GM23248 (cell line): ENCODE measurements around the gene AMD1. TPM values are rescaled to one million over a fixed set of nuclear protein-coding genes. Genes with fewer than 3 reads are reported as not detected.
A peak's percentile ranks its signal among the peaks of the same experiment; 100 is the strongest.
"Not testable (repeated sequence)": the region's sequence is repeated elsewhere in the genome, so short reads cannot be mapped to it uniquely, and the experiment has no call there.

Experiments
- DNase-seq: peaks from one replicate; pipeline ENCODE4 v3.0.0-alpha.2; 2015
- H2AFZ ChIP-seq: fragments of 200-600 bp; sonication (generic); 2 replicates; pipeline ENCODE4 v1.6.1; 2016; ENCODE audit warnings: antibody characterized with exemption
- H3F3A ChIP-seq: fragments of 200-600 bp; sonication (generic); 2 replicates; pipeline ENCODE4 v1.6.1; 2016; ENCODE audit warnings: mild to moderate bottlenecking, antibody characterized with exemption, mixed run types; ENCODE audit not compliant: insufficient read depth
- H3K27ac ChIP-seq: fragments of 200-600 bp; sonication (generic); 2 replicates; pipeline ENCODE4 v1.5.1; 2016; ENCODE audit warnings: mild to moderate bottlenecking
- H3K27me3 ChIP-seq: fragments of 200-600 bp; sonication (generic); replicated peaks from 2 replicates; pipeline ENCODE4 v1.6.1; 2016; ENCODE audit warnings: mild to moderate bottlenecking; ENCODE audit not compliant: insufficient read depth
- H3K36me3 ChIP-seq: fragments of 200-600 bp; sonication (generic); 2 replicates; pipeline ENCODE4 v1.6.1; 2016; ENCODE audit warnings: low read depth, mild to moderate bottlenecking
- H3K4me1 ChIP-seq: fragments of 200-600 bp; sonication (generic); 2 replicates; pipeline ENCODE4 v1.6.1; 2016; ENCODE audit warnings: mild to moderate bottlenecking; ENCODE audit not compliant: insufficient read depth
- H3K4me2 ChIP-seq: fragments of 200-600 bp; sonication (generic); one replicate; pipeline ENCODE4 v1.6.1; 2016; ENCODE audit warnings: mild to moderate bottlenecking; ENCODE audit not compliant: unreplicated experiment
- H3K4me3 ChIP-seq: fragments of 200-600 bp; sonication (generic); 2 replicates; pipeline ENCODE4 v1.5.1; 2016; ENCODE audit warnings: mild to moderate bottlenecking
- H3K79me2 ChIP-seq: fragments of 200-600 bp; sonication (generic); 2 replicates; pipeline ENCODE4 v1.6.1; 2016; ENCODE audit warnings: mild to moderate bottlenecking; ENCODE audit not compliant: insufficient read depth
- H3K9ac ChIP-seq: fragments of 200-600 bp; sonication (generic); 2 replicates; pipeline ENCODE4 v1.6.1; 2016; ENCODE audit warnings: mild to moderate bottlenecking
- H3K9me2 ChIP-seq: fragments of 200-600 bp; sonication (generic); 2 replicates; pipeline ENCODE4 v1.6.1; 2016; ENCODE audit warnings: mixed run types, mild to moderate bottlenecking, moderate library complexity; ENCODE audit not compliant: insufficient read depth
- H3K9me3 ChIP-seq: fragments of 200-600 bp; sonication (generic); one replicate; pipeline ENCODE4 v1.6.1; 2017; ENCODE audit warnings: low read depth
- H4K20me1 ChIP-seq: fragments of 200-600 bp; sonication (generic); 2 replicates; pipeline ENCODE4 v1.6.0; 2016; ENCODE audit not compliant: insufficient read depth
- EZH2 ChIP-seq: fragments of 200-600 bp; sonication (generic); IDR thresholded peaks from 2 replicates; pipeline ENCODE4 v1.6.1; 2018; ENCODE audit warnings: antibody characterized with exemption, mild to moderate bottlenecking; ENCODE audit not compliant: insufficient read depth, poor library complexity, severe bottlenecking
- EZH2phosphoT487 ChIP-seq: fragments of 200-600 bp; sonication (generic); IDR thresholded peaks from 2 replicates; pipeline ENCODE4 v1.6.1; 2018; ENCODE audit warnings: antibody characterized with exemption, moderate library complexity, mild to moderate bottlenecking, low read depth; ENCODE audit not compliant: insufficient read depth
- WGBS, 2 experiments: methylation state at CpG; one replicate each; pipeline ENCODE4 v1.1.6; 2015 to 2017; ENCODE audit warnings: low lambda C conversion rate in 2 of 2, low coverage in 1 of 2; ENCODE audit errors: missing lambda C conversion rate in 2 of 2; 5-methylcytosine and 5-hydroxymethylcytosine counted together
- in situ Hi-C: fragments of 300-500 bp; cut with MboI; formaldehyde crosslinking; loops from 2 replicates; pipeline ENCODE4 v1.15.0; 2020
- polyA plus RNA-seq: library from polyadenylated mRNA; unstranded; fragments of >200 nt; fragmentation: Nextera tagmentation; extraction: Ambion mirVana; gene quantifications from 2 replicates; pipeline ENCODE4 v1.2.1, GENCODE V29; 2016
- total RNA-seq: library from RNA; depleted of rRNA; stranded (reverse); fragments of >200 nt; shearing (Covaris generic); gene quantifications from 2 replicates; pipeline ENCODE4 v1.2.3, GENCODE V29; 2014

AMD1 gene
- total and polyA plus RNA-seq, 2 experiments from 2014 or later = 39.9 to 63.8 TPM

DNA sequence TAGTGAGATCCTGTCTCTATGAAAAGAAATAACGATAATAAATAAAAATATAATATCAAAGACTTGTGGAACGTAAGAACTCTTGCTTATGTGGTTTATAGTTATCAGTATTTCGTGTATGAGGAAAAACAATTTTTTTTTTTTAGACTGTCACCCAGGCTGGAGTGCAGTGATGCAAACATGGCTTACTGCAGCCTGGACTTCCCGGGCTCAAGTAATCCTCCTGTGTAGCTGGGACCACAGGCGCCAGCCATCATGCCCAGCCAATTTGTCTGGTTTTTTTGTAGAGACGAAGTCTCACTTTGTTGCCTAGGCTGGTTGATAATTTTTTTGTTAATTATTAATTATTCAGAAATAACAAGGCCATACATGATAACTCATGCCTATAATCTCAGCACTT is 40.8 kb upstream of the AMD1 start:
- Histone ChIP-seq H4K20me1 (no peaks in the 10 kb centered on the region), H3K9ac (no peak overlapping the region), H2AFZ (no peak overlapping the region), H3K79me2 (no peaks in the 10 kb centered on the region), H3K27me3 (no peaks in the 10 kb centered on the region), H3K36me3 (no peaks in the 10 kb centered on the region), H3K27ac (no peak overlapping the region), H3K4me3 (no peak overlapping the region), H3F3A (no peaks in the 10 kb centered on the region), H3K9me2 (no peaks in the 10 kb centered on the region), H3K4me2 (no peak overlapping the region), H3K4me1 (no peaks in the 10 kb centered on the region), H3K9me3 (no peaks in the 10 kb centered on the region)
- in situ Hi-C loops = no loop called here
- no peak for DNase-seq
- TF ChIP-seq EZH2phosphoT487 (no peak), EZH2 (no peak)
- WGBS, 2 experiments = 92 to 93% methylated on average over 6 of the region's 6 CpGs

DNA sequence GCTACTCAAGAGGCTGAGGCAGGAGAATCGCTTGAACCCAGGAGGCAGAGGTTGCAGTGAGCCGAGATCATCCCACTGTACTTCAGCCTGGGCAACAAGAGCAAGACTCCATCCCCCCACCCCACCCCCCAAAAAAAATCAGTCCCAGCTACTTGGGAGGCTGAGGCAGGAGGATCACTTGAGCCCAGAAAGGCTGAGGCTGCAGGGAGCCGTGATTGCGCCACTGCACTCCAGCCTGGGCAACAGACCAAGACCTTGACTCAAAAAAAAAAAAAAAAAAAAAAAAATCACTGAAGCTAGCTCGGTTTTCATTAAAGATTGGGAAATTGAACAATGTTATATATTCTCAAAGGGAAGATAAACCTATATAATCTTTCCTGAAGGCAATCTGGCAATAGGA is 38.8 kb upstream of the AMD1 start:
- H3K9me3 ChIP-seq, H4K20me1 ChIP-seq, H2AFZ ChIP-seq, H3K27me3 ChIP-seq, H3K9ac ChIP-seq, H3K9me2 ChIP-seq, H3K27ac ChIP-seq, H3K4me2 ChIP-seq, H3F3A ChIP-seq, DNase-seq, H3K36me3 ChIP-seq, H3K79me2 ChIP-seq, H3K4me3 ChIP-seq, in situ Hi-C loops, H3K4me1 ChIP-seq: not testable (repeated sequence)
- WGBS, 2 experiments = 63 to 67% methylated on average over 5 of the region's 5 CpGs

DNA sequence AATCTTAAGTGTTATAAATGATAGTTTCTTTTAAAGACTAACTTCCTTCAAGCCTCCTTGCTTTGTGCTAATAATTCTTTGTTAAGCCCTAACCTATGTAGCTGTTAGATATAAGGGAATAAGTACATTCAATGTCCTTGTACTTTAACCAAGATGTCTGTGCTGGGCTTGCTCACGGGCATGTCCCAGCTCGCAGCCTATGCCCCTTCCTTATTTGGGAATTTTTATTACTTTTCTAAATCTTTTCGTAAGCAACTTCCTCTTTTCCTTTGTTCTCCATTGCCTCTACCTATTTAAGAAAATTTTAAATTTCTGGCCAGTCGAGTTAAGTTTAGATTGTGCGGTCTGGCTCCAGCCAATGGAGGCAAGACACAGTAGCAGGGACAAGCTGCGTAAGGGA is 33.3 kb upstream of the AMD1 start:
- no peaks in the 10 kb centered on the region for H3F3A ChIP-seq
- H3K4me2 ChIP-seq = no peak overlapping the region
- no peaks in the 10 kb centered on the region for H3K79me2 ChIP-seq
- H3K4me1 ChIP-seq = no peaks in the 10 kb centered on the region
- no peak for DNase-seq
- H3K36me3 ChIP-seq = no peaks in the 10 kb centered on the region
- no peak overlapping the region for H3K27ac ChIP-seq
- no peak overlapping the region for H3K4me3 ChIP-seq
- WGBS, 2 experiments = 87 to 88% methylated on average over 6 of the region's 6 CpGs
- H3K9ac ChIP-seq = no peak overlapping the region
- H2AFZ ChIP-seq = no peak overlapping the region
- no peaks in the 10 kb centered on the region for H3K9me2 ChIP-seq
- no peaks in the 10 kb centered on the region for H3K27me3 ChIP-seq
- in situ Hi-C loops = no loop called here
- H4K20me1 ChIP-seq = no peaks in the 10 kb centered on the region
- no peaks in the 10 kb centered on the region for H3K9me3 ChIP-seq
- no peak for TF ChIP-seq EZH2
- no peak for TF ChIP-seq EZH2phosphoT487

DNA sequence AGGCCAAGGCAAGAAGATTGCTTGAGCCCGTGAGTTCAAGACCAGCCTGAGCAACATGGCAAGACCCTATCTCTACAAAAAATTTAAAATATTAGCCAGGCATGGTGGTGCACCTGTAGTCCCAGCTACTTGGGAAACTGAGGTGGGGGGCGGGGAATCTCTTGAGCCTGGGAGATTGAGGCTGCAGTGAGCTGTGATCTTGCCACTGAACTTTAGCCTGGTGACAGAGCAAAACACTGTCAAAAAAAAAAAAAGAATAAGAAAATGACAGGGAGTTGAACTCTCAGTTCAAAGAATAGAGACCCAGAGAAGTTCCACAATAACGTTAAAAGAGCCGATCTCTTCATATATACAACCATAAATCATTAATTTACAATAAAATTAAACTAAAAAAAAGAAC is 24.8 kb upstream of the AMD1 start:
- no peaks in the 10 kb centered on the region for H3K9me2 ChIP-seq
- WGBS, 2 experiments = 69 to 72% methylated on average over 4 of the region's 4 CpGs
- H3K4me1 ChIP-seq = no peaks in the 10 kb centered on the region
- no peaks in the 10 kb centered on the region for H3K27me3 ChIP-seq
- in situ Hi-C loops = no loop called here
- H3K79me2 ChIP-seq = no peaks in the 10 kb centered on the region
- no peak overlapping the region for H3K9ac ChIP-seq
- no peak overlapping the region for H3K4me3 ChIP-seq
- H3K4me2 ChIP-seq = no peak overlapping the region
- no peaks in the 10 kb centered on the region for H3K9me3 ChIP-seq
- no peak for TF ChIP-seq EZH2phosphoT487
- no peak for TF ChIP-seq EZH2
- H3F3A ChIP-seq = no peaks in the 10 kb centered on the region
- no peak overlapping the region for H3K27ac ChIP-seq
- no peaks in the 10 kb centered on the region for H4K20me1 ChIP-seq
- DNase-seq = no peak
- H3K36me3 ChIP-seq = no peaks in the 10 kb centered on the region
- H2AFZ ChIP-seq = no peak overlapping the region

DNA sequence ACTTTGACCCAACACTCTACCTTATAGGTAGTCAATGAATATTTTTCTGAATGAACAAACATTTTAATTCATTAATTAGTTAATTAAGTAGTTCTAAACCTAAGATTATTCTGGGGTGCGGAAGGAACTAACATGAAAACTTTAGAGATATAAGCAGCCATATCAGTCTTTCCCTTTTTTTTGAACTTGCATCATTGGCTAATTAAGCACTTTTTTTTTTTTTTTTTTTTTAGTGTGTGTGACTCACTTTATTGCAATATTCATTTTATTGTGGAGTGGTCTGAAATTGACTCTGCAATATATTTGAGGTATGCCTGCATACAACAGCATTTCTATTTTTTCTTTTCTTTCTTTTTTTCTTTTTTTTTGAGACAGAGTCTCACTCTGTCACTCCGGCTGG is 21.8 kb upstream of the AMD1 start:
- no peak overlapping the region for H3K4me3 ChIP-seq
- H3K9me2 ChIP-seq = no peaks in the 10 kb centered on the region
- peak; percentile 16 for DNase-seq
- H2AFZ ChIP-seq = no peak overlapping the region
- no peaks in the 10 kb centered on the region for H3K79me2 ChIP-seq
- TF ChIP-seq EZH2phosphoT487 (no peak), EZH2 (no peak)
- in situ Hi-C loops = no loop called here
- no peaks in the 10 kb centered on the region for H4K20me1 ChIP-seq
- no peaks in the 10 kb centered on the region for H3K27me3 ChIP-seq
- no peaks in the 10 kb centered on the region for H3K9me3 ChIP-seq
- WGBS, 2 experiments = 96 to 98% methylated on average over 2 of the region's 2 CpGs
- H3K36me3 ChIP-seq = no peaks in the 10 kb centered on the region
- no peak overlapping the region for H3K9ac ChIP-seq
- H3F3A ChIP-seq = no peaks in the 10 kb centered on the region
- H3K4me1 ChIP-seq = no peaks in the 10 kb centered on the region
- no peak overlapping the region for H3K4me2 ChIP-seq
- no peak overlapping the region for H3K27ac ChIP-seq
